ENCODE measurements around the gene ATXN10.

Gene ATXN10

GRCh38 chr22:45771711-45772110 lies 100.1 kb downstream of the ATXN10 start:
- H3K27me3 ChIP-seq (ENCODE audit: insufficient read depth, low read length): no peaks in the 10 kb centered on the region
- no peaks in the 10 kb centered on the region; the same call in 1 of the 2 replicates for H3K36me3 ChIP-seq (ENCODE audit: insufficient read depth, low read depth, low read length)
- H3K4me1 ChIP-seq (ENCODE audit: insufficient read depth, low read length): peaks cover 28% of the 10 kb centered on the region; the same call in 1 of the 2 replicates
- no peak overlapping the region for H3K27ac ChIP-seq (ENCODE audit: low read length)
- H3K9ac ChIP-seq (ENCODE audit: low read depth, low read length): no peak overlapping the region
- no peaks in the 10 kb centered on the region for H3K9me3 ChIP-seq (ENCODE audit: insufficient read depth, low read depth, low read length)
- H3K4me3 ChIP-seq (ENCODE audit: low read length): no peak overlapping the region

GRCh38 chr22:45772743-45773142 lies 101.1 kb downstream of the ATXN10 start:
- peaks cover 26% of the 10 kb centered on the region; the same call in 1 of the 2 replicates for H3K4me1 ChIP-seq (ENCODE audit: insufficient read depth, low read length)
- H3K4me3 ChIP-seq (ENCODE audit: low read length): no peak overlapping the region
- no peak overlapping the region for H3K27ac ChIP-seq (ENCODE audit: low read length)
- no peak overlapping the region for H3K9ac ChIP-seq (ENCODE audit: low read depth, low read length)
- no peaks in the 10 kb centered on the region; the same call in 1 of the 2 replicates for H3K36me3 ChIP-seq (ENCODE audit: insufficient read depth, low read depth, low read length)
- H3K9me3 ChIP-seq (ENCODE audit: insufficient read depth, low read depth, low read length): no peaks in the 10 kb centered on the region
- no peaks in the 10 kb centered on the region for H3K27me3 ChIP-seq (ENCODE audit: insufficient read depth, low read length)

DNA sequence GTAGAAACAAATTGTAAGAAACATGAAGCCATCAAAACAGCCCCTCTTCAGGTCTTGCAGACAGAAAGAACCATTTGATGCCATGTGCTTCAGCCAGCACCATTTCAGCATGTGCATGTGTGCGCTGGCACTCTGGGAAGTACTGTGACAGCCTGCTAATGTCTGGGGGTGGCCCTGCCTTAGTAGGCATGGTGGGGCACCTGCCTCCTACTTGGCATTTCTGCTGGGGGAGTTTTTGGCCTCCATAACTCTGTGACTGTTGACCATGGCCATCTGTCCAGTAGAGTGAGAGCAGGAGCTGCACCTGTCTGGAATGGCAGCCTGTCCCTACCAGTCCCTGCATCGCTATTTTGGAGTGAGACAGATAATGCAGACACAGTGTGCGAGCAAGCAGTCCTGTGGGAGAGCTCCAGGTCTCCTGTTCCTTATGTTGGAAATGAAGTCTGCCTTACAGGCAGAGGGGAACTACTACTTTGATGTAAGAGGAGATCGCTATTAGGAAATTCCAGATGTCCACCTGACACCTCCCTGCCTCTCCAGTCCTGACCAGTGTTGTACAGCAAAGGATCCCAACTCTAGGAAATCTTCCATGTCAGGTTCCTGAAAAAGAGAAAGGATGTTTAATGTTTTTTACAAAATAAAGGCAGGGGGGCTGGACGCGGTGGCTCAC lies 102.5 kb downstream of the ATXN10 start:
- no peak overlapping the region for H3K27ac ChIP-seq (ENCODE audit: low read length)
- H3K9me3 ChIP-seq (ENCODE audit: insufficient read depth, low read depth, low read length): no peaks in the 10 kb centered on the region
- no peak overlapping the region for H3K4me3 ChIP-seq (ENCODE audit: low read length)
- no peaks in the 10 kb centered on the region for H3K27me3 ChIP-seq (ENCODE audit: insufficient read depth, low read length)
- peaks cover 12% of the 10 kb centered on the region; the same call in 1 of the 2 replicates for H3K4me1 ChIP-seq (ENCODE audit: insufficient read depth, low read length)
- H3K9ac ChIP-seq (ENCODE audit: low read depth, low read length): no peak overlapping the region
- H3K36me3 ChIP-seq (ENCODE audit: insufficient read depth, low read depth, low read length): peaks cover 2% of the 10 kb centered on the region; the same call in 1 of the 2 replicates

DNA sequence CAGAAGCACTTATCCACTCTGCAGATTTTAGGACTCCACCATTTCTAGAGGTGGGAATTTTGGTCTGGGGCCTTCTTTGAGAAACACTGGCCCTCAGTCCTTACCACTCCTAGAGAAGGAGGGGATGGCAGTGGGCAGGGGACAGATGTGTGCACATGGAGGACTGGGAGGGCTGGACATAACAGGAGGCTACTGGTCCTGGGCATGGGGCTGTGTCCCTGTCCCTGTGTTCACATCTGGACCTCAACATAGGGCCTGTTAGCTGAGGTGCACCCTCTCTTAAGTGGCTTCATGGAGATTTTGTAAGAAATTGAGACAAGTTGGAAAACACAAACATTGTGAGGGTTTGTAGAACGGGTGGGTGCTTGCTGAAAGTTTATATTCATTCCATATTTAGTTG lies 103.4 kb downstream of the ATXN10 start:
- Histone ChIP-seq H3K4me1 (ENCODE audit: insufficient read depth, low read length) (peaks cover 10% of the 10 kb centered on the region; the same call in 1 of the 2 replicates), H3K9me3 (ENCODE audit: insufficient read depth, low read depth, low read length) (no peaks in the 10 kb centered on the region), H3K4me3 (ENCODE audit: low read length) (no peak overlapping the region), H3K27ac (ENCODE audit: low read length) (no peak overlapping the region), H3K9ac (ENCODE audit: low read depth, low read length) (no peak overlapping the region), H3K36me3 (ENCODE audit: insufficient read depth, low read depth, low read length) (peaks cover 7% of the 10 kb centered on the region; the same call in 1 of the 2 replicates), H3K27me3 (ENCODE audit: insufficient read depth, low read length) (no peaks in the 10 kb centered on the region)

DNA sequence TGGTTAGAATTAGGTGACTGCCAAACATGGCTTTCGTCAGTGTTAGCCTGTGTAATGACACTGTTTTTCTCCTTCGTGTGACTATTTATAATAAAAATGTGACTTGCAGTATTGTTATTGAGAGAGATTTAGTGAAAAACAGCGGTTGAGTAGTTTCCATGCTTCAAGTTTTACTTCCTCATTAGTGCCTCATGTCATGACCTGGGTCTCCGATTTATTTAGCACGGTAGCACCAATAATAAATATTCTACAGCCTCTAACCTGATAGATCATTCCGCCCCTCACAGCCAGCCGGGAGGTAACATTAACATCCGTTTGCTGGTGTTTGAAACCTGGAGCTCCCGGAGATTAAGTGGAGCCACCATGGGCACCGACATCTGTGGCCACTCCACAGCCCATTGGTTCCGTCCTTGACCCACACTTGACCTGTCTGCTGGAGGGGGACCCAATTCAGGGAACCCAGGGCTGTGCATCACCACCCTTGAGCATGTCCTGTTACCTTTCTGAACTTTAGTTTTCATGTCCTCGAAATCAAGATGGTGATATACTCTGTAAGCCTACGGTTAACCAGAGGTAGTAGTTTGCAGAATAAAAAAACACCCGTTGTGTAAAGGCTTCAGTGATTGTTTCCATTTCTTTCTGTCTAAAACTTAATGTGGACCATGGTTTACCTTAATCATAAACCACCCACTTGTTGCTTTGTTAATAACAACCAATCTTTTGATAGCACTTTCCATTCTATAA lies 104.1 kb downstream of the ATXN10 start:
- H3K4me1 ChIP-seq (ENCODE audit: insufficient read depth, low read length): peaks cover 10% of the 10 kb centered on the region; the same call in 1 of the 2 replicates
- H3K27me3 ChIP-seq (ENCODE audit: insufficient read depth, low read length): no peaks in the 10 kb centered on the region
- H3K9ac ChIP-seq (ENCODE audit: low read depth, low read length): no peak overlapping the region
- peaks cover 7% of the 10 kb centered on the region; the same call in 1 of the 2 replicates for H3K36me3 ChIP-seq (ENCODE audit: insufficient read depth, low read depth, low read length)
- H3K27ac ChIP-seq (ENCODE audit: low read length): no peak overlapping the region
- no peak overlapping the region for H3K4me3 ChIP-seq (ENCODE audit: low read length)
- H3K9me3 ChIP-seq (ENCODE audit: insufficient read depth, low read depth, low read length): no peaks in the 10 kb centered on the region

GRCh38 chr22:45776313-45776585 lies 104.6 kb downstream of the ATXN10 start:
- Histone ChIP-seq H3K36me3 (ENCODE audit: insufficient read depth, low read depth, low read length) (0 out of 2 replicates have a peak, but pooled peaks cover 7% of the 10 kb centered on the region), H3K4me1 (ENCODE audit: insufficient read depth, low read length) (peaks cover 10% of the 10 kb centered on the region; the same call in 1 of the 2 replicates), H3K27ac (ENCODE audit: low read length) (no peak overlapping the region), H3K9ac (ENCODE audit: low read depth, low read length) (no peak overlapping the region), H3K27me3 (ENCODE audit: insufficient read depth, low read length) (no peaks in the 10 kb centered on the region), H3K9me3 (ENCODE audit: insufficient read depth, low read depth, low read length) (no peaks in the 10 kb centered on the region), H3K4me3 (ENCODE audit: low read length) (no peak overlapping the region)

GRCh38 chr22:45777046-45777851 lies 105.6 kb downstream of the ATXN10 start:
- Histone ChIP-seq H3K36me3 (ENCODE audit: insufficient read depth, low read depth, low read length) (0 out of 2 replicates have a peak, but pooled peaks cover 7% of the 10 kb centered on the region), H3K4me1 (ENCODE audit: insufficient read depth, low read length) (peaks cover 8% of the 10 kb centered on the region; the same call in 1 of the 2 replicates), H3K9ac (ENCODE audit: low read depth, low read length) (no peak overlapping the region), H3K4me3 (ENCODE audit: low read length) (no peak overlapping the region), H3K9me3 (ENCODE audit: insufficient read depth, low read depth, low read length) (no peaks in the 10 kb centered on the region), H3K27ac (ENCODE audit: low read length) (no peak overlapping the region), H3K27me3 (ENCODE audit: insufficient read depth, low read length) (no peaks in the 10 kb centered on the region)

DNA sequence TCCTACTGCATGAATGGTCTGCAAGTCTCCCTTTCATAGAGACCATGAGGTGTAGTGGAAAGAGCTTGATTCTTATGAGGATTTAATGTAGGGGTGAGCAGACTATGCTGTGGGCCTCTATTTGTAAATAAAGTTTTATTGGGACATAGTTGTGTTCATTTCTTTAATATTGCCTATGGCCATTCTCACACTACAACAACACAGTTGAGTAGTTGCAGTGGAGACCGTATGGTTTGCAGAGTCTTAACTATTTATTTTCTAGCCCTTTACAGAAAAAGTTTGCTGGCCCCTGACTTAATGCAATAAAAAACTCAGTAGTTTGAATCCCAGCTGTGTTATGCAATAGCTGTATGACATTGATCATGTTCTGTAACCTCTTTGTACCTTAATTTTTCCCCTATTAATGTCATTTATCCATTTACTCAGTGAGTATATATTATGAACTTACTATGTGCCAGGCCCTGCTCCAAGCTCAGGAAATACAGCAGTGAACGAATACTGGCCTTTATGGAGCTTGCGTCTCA lies 106.3 kb downstream of the ATXN10 start:
- H3K4me1 ChIP-seq (ENCODE audit: insufficient read depth, low read length): peaks cover under 1% of the 10 kb centered on the region; the same call in 1 of the 2 replicates
- H3K4me3 ChIP-seq (ENCODE audit: low read length): no peak overlapping the region
- H3K9ac ChIP-seq (ENCODE audit: low read depth, low read length): no peak overlapping the region
- H3K27me3 ChIP-seq (ENCODE audit: insufficient read depth, low read length): no peaks in the 10 kb centered on the region
- no peak overlapping the region for H3K27ac ChIP-seq (ENCODE audit: low read length)
- no peaks in the 10 kb centered on the region for H3K9me3 ChIP-seq (ENCODE audit: insufficient read depth, low read depth, low read length)
- 0 out of 2 replicates have a peak, but pooled peaks cover 7% of the 10 kb centered on the region for H3K36me3 ChIP-seq (ENCODE audit: insufficient read depth, low read depth, low read length)

GRCh38 chr22:45781459-45781858 lies 109.8 kb downstream of the ATXN10 start:
- Histone ChIP-seq H3K4me3 (ENCODE audit: low read length) (no peak overlapping the region), H3K36me3 (ENCODE audit: insufficient read depth, low read depth, low read length) (0 out of 2 replicates have a peak, but pooled peaks cover 7% of the 10 kb centered on the region), H3K27ac (ENCODE audit: low read length) (no peak overlapping the region), H3K9me3 (ENCODE audit: insufficient read depth, low read depth, low read length) (no peaks in the 10 kb centered on the region), H3K4me1 (ENCODE audit: insufficient read depth, low read length) (no peaks in the 10 kb centered on the region), H3K9ac (ENCODE audit: low read depth, low read length) (no peak overlapping the region), H3K27me3 (ENCODE audit: insufficient read depth, low read length) (no peaks in the 10 kb centered on the region)

DNA sequence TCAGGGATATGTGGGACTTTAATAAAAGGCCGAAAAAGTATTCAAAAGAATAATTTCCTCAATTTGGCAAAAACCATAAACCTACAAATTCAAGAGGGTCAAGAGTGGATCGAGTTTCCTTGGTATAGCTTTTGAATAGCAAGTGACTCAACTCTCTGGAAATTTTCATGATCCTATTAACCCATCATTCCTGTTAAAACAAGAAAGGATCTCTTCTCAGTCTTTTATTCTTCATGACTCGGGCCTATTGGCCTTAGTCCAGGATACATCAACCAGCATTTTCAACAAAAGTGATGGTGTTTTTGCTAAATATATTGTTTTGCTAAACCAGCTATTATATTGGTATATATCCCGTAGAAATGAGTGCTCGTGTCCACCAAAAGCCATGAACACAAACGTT lies 110.3 kb downstream of the ATXN10 start:
- no peak overlapping the region for H3K9ac ChIP-seq (ENCODE audit: low read depth, low read length)
- no peak overlapping the region for H3K27ac ChIP-seq (ENCODE audit: low read length)
- H3K36me3 ChIP-seq (ENCODE audit: insufficient read depth, low read depth, low read length): 0 out of 2 replicates have a peak, but pooled peaks cover 7% of the 10 kb centered on the region
- no peaks in the 10 kb centered on the region for H3K9me3 ChIP-seq (ENCODE audit: insufficient read depth, low read depth, low read length)
- H3K4me1 ChIP-seq (ENCODE audit: insufficient read depth, low read length): no peaks in the 10 kb centered on the region
- no peak overlapping the region for H3K4me3 ChIP-seq (ENCODE audit: low read length)
- no peaks in the 10 kb centered on the region for H3K27me3 ChIP-seq (ENCODE audit: insufficient read depth, low read length)

GRCh38 chr22:45783021-45783420 lies 111.4 kb downstream of the ATXN10 start:
- no peak overlapping the region for H3K4me3 ChIP-seq (ENCODE audit: low read length)
- no peak overlapping the region for H3K9ac ChIP-seq (ENCODE audit: low read depth, low read length)
- H3K4me1 ChIP-seq (ENCODE audit: insufficient read depth, low read length): no peaks in the 10 kb centered on the region
- H3K36me3 ChIP-seq (ENCODE audit: insufficient read depth, low read depth, low read length): 0 out of 2 replicates have a peak, but pooled peaks cover 7% of the 10 kb centered on the region
- H3K27ac ChIP-seq (ENCODE audit: low read length): no peak overlapping the region
- H3K27me3 ChIP-seq (ENCODE audit: insufficient read depth, low read length): no peaks in the 10 kb centered on the region
- H3K9me3 ChIP-seq (ENCODE audit: insufficient read depth, low read depth, low read length): no peaks in the 10 kb centered on the region
